Transverse colon (tissue), 4 donors: ENCODE measurements around the gene RGS3.

Experiments used
- CTCF ChIP-seq, 5 experiments: fragments of 200-600 bp in 3 of 5; fragments of 450-650 bp in 2 of 5; sonication (generic) in 3 of 5; IDR thresholded peaks; 1 replicate in 2 of 5; 2 replicates in 3 of 5; pipeline ENCODE4 v1.5.1; 2016 to 2017; ENCODE audit warnings: antibody characterized with exemption in 5 of 5, inconsistent platforms in 3 of 5, mild to moderate bottlenecking in 2 of 5, moderate library complexity in 1 of 5
- POLR2A ChIP-seq: fragments of 450-650 bp; IDR thresholded peaks from one replicate; pipeline ENCODE4 v1.6.1; 2016; ENCODE audit warnings: antibody characterized with exemption, mild to moderate bottlenecking, moderate library complexity
- POLR2AphosphoS5 ChIP-seq, 3 donors: sonication (generic); formaldehyde crosslinking; IDR thresholded peaks; one replicate each; pipeline ENCODE4 v1.6.1; 2016; ENCODE audit warnings: antibody characterized with exemption in 3 of 3

- TF ChIP-seq CTCF (IDR thresholded peaks at IDR 0.05) (no peak), POLR2A (no peak), POLR2AphosphoS5 (IDR thresholded peaks at IDR 0.05) (no peak)
Observed at GRCh38 chr9:113464286-113464660, 746 bp downstream of the RGS3 start.
